Endothelial cell of umbilical vein (primary cell): ENCODE results near the gene ZBTB40. TPM values are rescaled to one million over a fixed set of nuclear protein-coding genes. Genes with fewer than 3 reads are reported as not detected.

Experiments
- BruUV-seq: library from RNA; stranded (reverse); fragments of 400-500 nt; replicated peaks from 2 replicates; lab custom pipeline; 2021; lab: Mats Ljungman, UMichigan
- CTCF ChIA-PET: fragments of 300-600, 350-600 bp; sonication (Branson Sonifier 250); formaldehyde crosslinking; loops from one replicate; lab custom pipeline; 2021; ENCODE audit warnings: antibody characterized with exemption, inconsistent platforms; lab: Charles Lee
- POLR2A ChIA-PET: fragments of 300-600, 350-600 bp; sonication (Branson Sonifier 250); formaldehyde crosslinking; loops from one replicate; lab custom pipeline; 2021; ENCODE audit warnings: antibody characterized with exemption, inconsistent platforms; lab: Charles Lee
- DNase-seq: peaks from one replicate; pipeline ENCODE4 v3.0.0-alpha.2; 2011; ENCODE audit warnings: low read depth, low spot score
- FAIRE-seq: peaks from 2 replicates; lab custom pipeline; 2011; peaks lifted over from hg19 to GRCh38; lab: Jason Lieb, UNC
- H2AFZ ChIP-seq: 2 replicates; pipeline ENCODE4 v1.6.0; 2012; ENCODE audit warnings: low read depth, low read length, control low read depth, inconsistent platforms
- H3K27ac ChIP-seq: 2 replicates; pipeline ENCODE4 v1.5.1; 2011; ENCODE audit warnings: low read depth, mild to moderate bottlenecking, control low read depth, low read length, moderate library complexity; ENCODE audit not compliant: insufficient read depth
- H3K27me3 ChIP-seq, 2 experiments: 2 replicates each; pipeline versions ENCODE4 v1.6.0 to v1.6.1; 2011; ENCODE audit warnings: low read length in 2 of 2, mixed read lengths in 1 of 2; ENCODE audit not compliant: control insufficient read depth in 2 of 2, insufficient read depth in 2 of 2
- H3K36me3 ChIP-seq, 2 experiments: 2 replicates in 1 of 2; 3 replicates in 1 of 2; pipeline ENCODE4 v1.5.1; 2011; ENCODE audit warnings: low read length in 2 of 2, mild to moderate bottlenecking in 1 of 2, moderate library complexity in 1 of 2; ENCODE audit not compliant: control insufficient read depth in 2 of 2, insufficient read depth in 2 of 2; ENCODE audit errors: extremely low read depth in 1 of 2
- H3K4me1 ChIP-seq: 3 replicates; pipeline ENCODE4 v1.5.1; 2011; ENCODE audit warnings: mild to moderate bottlenecking, low read length; ENCODE audit not compliant: control insufficient read depth, insufficient read depth; ENCODE audit errors: extremely low read depth
- H3K4me2 ChIP-seq: 2 replicates; pipeline ENCODE4 v1.6.1; 2011; ENCODE audit warnings: low read length, control low read depth, mixed read lengths; ENCODE audit not compliant: insufficient read depth
- H3K4me3 ChIP-seq, 3 experiments: fragments of 200-600 bp in 1 of 3; sonication (generic), shearing (Covaris generic) in 1 of 3; replicated peaks in 1 of 3; 2 replicates each; pipeline ENCODE4 v1.5.1; 2011 to 2016; ENCODE audit warnings: control low read depth in 3 of 3, low read length in 3 of 3, mild to moderate bottlenecking in 2 of 3, inconsistent platforms in 1 of 3, low read depth in 1 of 3, moderate library complexity in 1 of 3; ENCODE audit not compliant: insufficient read depth in 1 of 3
- H3K79me2 ChIP-seq: 2 replicates; pipeline ENCODE4 v1.6.0; 2012; ENCODE audit warnings: low read length, inconsistent platforms; ENCODE audit not compliant: control insufficient read depth, insufficient read depth
- H3K9ac ChIP-seq: replicated peaks from 2 replicates; pipeline ENCODE3; 2011; ENCODE audit warnings: low read length, control low read depth; ENCODE audit not compliant: insufficient read depth; ENCODE audit errors: extremely low read depth
- H3K9me1 ChIP-seq: replicated peaks from 3 replicates; pipeline ENCODE4 v1.6.0; 2011; ENCODE audit warnings: mild to moderate bottlenecking, low read length; ENCODE audit not compliant: control insufficient read depth, insufficient read depth; ENCODE audit errors: extremely low read depth
- H3K9me3 ChIP-seq: replicated peaks from 2 replicates; pipeline ENCODE4 v1.5.1; 2012; ENCODE audit warnings: low read length, inconsistent platforms; ENCODE audit not compliant: control insufficient read depth, insufficient read depth
- H4K20me1 ChIP-seq: replicated peaks from 2 replicates; pipeline ENCODE3; 2011; ENCODE audit warnings: mild to moderate bottlenecking, low read length; ENCODE audit not compliant: control insufficient read depth, insufficient read depth; ENCODE audit errors: extremely low read depth
- EZH2 ChIP-seq: IDR thresholded peaks from 2 replicates; pipeline ENCODE4 v1.6.1; 2012; ENCODE audit warnings: borderline replicate concordance, low read depth, mild to moderate bottlenecking, moderate library complexity, low read length, inconsistent platforms; ENCODE audit not compliant: severe bottlenecking
- FOS ChIP-seq: IDR thresholded peaks from 2 replicates; pipeline ENCODE4 v1.6.1; 2011; ENCODE audit warnings: mild to moderate bottlenecking, low read length, moderate library complexity, borderline replicate concordance; ENCODE audit not compliant: insufficient read depth
- GATA2 ChIP-seq: IDR thresholded peaks from 2 replicates; pipeline ENCODE4 v1.7.0; 2011; ENCODE audit warnings: low read depth, mild to moderate bottlenecking, moderate library complexity, mixed read lengths, low read length; ENCODE audit not compliant: insufficient read length, insufficient read depth
- JUN ChIP-seq: IDR thresholded peaks from 2 replicates; pipeline ENCODE4 v1.6.1; 2011; ENCODE audit warnings: borderline replicate concordance, low read depth; ENCODE audit not compliant: insufficient read length, insufficient read depth
- MAX ChIP-seq: IDR thresholded peaks from 2 replicates; pipeline ENCODE4 v1.6.1; 2011; ENCODE audit not compliant: insufficient read depth, insufficient read length
- MYC ChIP-seq: IDR thresholded peaks from one replicate; pipeline ENCODE4 v1.6.1; 2011; ENCODE audit warnings: mild to moderate bottlenecking, low read depth, low read length
- POLR2A ChIP-seq: IDR thresholded peaks from 2 replicates; pipeline ENCODE4 v1.6.1; 2012; ENCODE audit warnings: low read depth, mild to moderate bottlenecking, control low read depth, low read length
- POLR2AphosphoS5 ChIP-seq: IDR thresholded peaks from 2 replicates; pipeline ENCODE4 v1.6.1; 2012; ENCODE audit warnings: low read depth, mild to moderate bottlenecking, control low read depth, low read length, moderate library complexity; ENCODE audit not compliant: insufficient read depth
- dilution Hi-C: fragments of 300-500 bp; cut with MboI; formaldehyde crosslinking; loops from one replicate; pipeline ENCODE4 v1.15.0; 2019; ENCODE audit warnings: low sequenced_read_pairs; ENCODE audit not compliant: extremely low pct_ligation_motif_present
- intact Hi-C: fragments of 100-400 bp; cut with micrococcal nuclease; formaldehyde crosslinking; loops from one replicate; pipeline ENCODE4 v1.10.0; 2022
- polyA plus RNA-seq, 4 experiments: library from polyadenylated mRNA; depleted of rRNA in 3 of 4; stranded (reverse) in 3 of 4; unstranded in 1 of 4; fragments of >200 nt; gene quantifications; 2 replicates each; pipeline versions ENCODE4 v1.2.1 to v1.2.3, GENCODE V29; 2011 to 2012; ENCODE audit warnings: missing spikeins in 1 of 4
- total RNA-seq: library from RNA; stranded (reverse); gene quantifications from 2 replicates; pipeline ENCODE4 v1.2.3, GENCODE V29; 2021
- TF ChIP-seq, protein P1 (sequence below), 2 donors: IDR thresholded peaks; 1 replicate in 1 of 2; 2 replicates in 1 of 2; pipeline ENCODE4 v1.5.1; 2011; ENCODE audit warnings: low read length in 2 of 2, mild to moderate bottlenecking in 2 of 2, moderate library complexity in 2 of 2, control low read depth in 1 of 2, inconsistent platforms in 1 of 2, low read depth in 1 of 2; ENCODE audit not compliant: insufficient read depth in 1 of 2; ENCODE audit errors: extremely low read depth in 1 of 2

The ZBTB40 gene
- total and polyA plus RNA-seq, 2 donors (not counting 3 experiments of a cell fraction or from before 2014, with no cell fraction given), result 12.3 to 21.3 TPM

DNA sequence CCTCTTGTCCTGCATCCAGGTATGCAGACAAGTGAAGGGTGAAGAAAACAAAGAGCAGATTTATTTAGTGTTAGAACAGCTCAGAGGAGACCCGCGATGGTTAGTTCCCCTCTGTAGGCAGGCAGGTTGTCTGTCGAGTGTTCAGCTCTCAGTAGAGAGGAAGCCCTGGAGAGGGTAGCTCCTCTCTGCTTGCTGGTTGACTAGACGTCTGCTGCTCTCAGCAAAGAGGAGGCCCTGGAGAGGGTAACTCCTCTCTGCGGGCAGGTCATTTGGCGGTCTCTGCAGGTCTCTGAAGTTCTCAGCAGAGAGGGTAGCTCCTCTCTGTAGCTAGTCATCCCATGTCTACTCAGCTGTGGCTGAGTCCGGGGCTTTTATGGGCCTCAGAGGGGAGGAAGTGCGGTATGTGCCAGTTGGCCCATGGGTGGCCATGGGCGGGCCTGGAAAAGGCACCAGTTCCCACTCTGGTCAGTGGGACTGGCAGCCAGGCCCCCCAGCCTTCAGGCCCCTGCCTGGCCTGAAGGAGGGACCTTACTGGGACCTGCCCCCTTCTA is 13.4 kb downstream of the ZBTB40 start:
- Histone ChIP-seq H4K20me1 (peaks cover 14% of the 10 kb centered on the region), H3K36me3 (no peaks in the 10 kb centered on the region), H3K27ac (no peak overlapping the region), H3K4me1 (no peaks in the 10 kb centered on the region), H3K9ac (no peak overlapping the region), H3K27me3 (no peaks in the 10 kb centered on the region), H3K4me3 (no peak overlapping the region), H3K9me3 (no peaks in the 10 kb centered on the region), H3K79me2 (peaks cover 18% of the 10 kb centered on the region), H3K4me2 (no peak overlapping the region), H2AFZ (no peak overlapping the region), H3K9me1 (no peaks in the 10 kb centered on the region)
- CTCF ChIA-PET, result no interaction called here
- intact Hi-C loops (no loop called here), dilution Hi-C loops (no loop called here)
- DNase-seq (no peak), FAIRE-seq (no peak)
- POLR2A ChIA-PET, result no interaction called here
- TF ChIP-seq FOS (no peak), EZH2 (no peak), MYC (no peak), POLR2A (no peak), MAX (no peak), JUN (no peak), POLR2AphosphoS5 (no peak), GATA2 (no peak)
- TF ChIP-seq, protein P1, sequence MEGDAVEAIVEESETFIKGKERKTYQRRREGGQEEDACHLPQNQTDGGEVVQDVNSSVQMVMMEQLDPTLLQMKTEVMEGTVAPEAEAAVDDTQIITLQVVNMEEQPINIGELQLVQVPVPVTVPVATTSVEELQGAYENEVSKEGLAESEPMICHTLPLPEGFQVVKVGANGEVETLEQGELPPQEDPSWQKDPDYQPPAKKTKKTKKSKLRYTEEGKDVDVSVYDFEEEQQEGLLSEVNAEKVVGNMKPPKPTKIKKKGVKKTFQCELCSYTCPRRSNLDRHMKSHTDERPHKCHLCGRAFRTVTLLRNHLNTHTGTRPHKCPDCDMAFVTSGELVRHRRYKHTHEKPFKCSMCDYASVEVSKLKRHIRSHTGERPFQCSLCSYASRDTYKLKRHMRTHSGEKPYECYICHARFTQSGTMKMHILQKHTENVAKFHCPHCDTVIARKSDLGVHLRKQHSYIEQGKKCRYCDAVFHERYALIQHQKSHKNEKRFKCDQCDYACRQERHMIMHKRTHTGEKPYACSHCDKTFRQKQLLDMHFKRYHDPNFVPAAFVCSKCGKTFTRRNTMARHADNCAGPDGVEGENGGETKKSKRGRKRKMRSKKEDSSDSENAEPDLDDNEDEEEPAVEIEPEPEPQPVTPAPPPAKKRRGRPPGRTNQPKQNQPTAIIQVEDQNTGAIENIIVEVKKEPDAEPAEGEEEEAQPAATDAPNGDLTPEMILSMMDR (IDR thresholded peaks at IDR 0.05; ENCODE audit: extremely low read depth in 1 of 2, insufficient read depth in 1 of 2, low read depth in 1 of 2, low read length in 2 of 2), result no peak
- BruUV-seq, result no TSS peak
